ENCODE measurements around the gene PYROXD2. TPM values are rescaled to one million over a fixed set of nuclear protein-coding genes. Genes with fewer than 3 reads are reported as not detected.
A peak's percentile ranks its signal among the peaks of the same experiment; 100 is the strongest.

PYROXD2 gene
- total and polyA plus RNA-seq, 9 donors = 4.6 to 14.1 (median 10.0) TPM

GRCh38 chr10:98363220-98363619, 51.8 kb downstream of the PYROXD2 start:
- WGBS, 3 donors = 76 to 80% (median 79%) methylated on average over 6 of the region's 6 CpGs
- H3K9me3 ChIP-seq = no peaks in the 10 kb centered on the region
- H3K4me1 ChIP-seq (ENCODE audit: insufficient read depth) = peaks cover 3% of the 10 kb centered on the region
- DNase-seq = no peak
- intact Hi-C loops (cut with DNase I) = no loop called here
- no peaks in the 10 kb centered on the region for H3K27me3 ChIP-seq
- H3K4me3 ChIP-seq = no peak overlapping the region
- no peak overlapping the region for H3K27ac ChIP-seq
- TF ChIP-seq POLR2A (IDR thresholded peaks at IDR 0.05) (no peak), EP300 (IDR thresholded peaks at IDR 0.05) (no peak), CTCF (IDR thresholded peaks at IDR 0.05) (no peak)
- H3K36me3 ChIP-seq = no peaks in the 10 kb centered on the region

- peak; percentile 36 to 71 (median 52) for DNase-seq
- Histone ChIP-seq H3K4me3 (no peak overlapping the region), H3K9me3 (no peaks in the 10 kb centered on the region), H3K27me3 (no peaks in the 10 kb centered on the region), H3K27ac (no peak overlapping the region), H3K4me1 (ENCODE audit: insufficient read depth) (peaks cover 3% of the 10 kb centered on the region), H3K36me3 (no peaks in the 10 kb centered on the region)
- TF ChIP-seq EP300 (IDR thresholded peaks at IDR 0.05) = no peak
- TF ChIP-seq POLR2A (IDR thresholded peaks at IDR 0.05) = no peak
- no peak for TF ChIP-seq CTCF (IDR thresholded peaks at IDR 0.05)
- WGBS, 3 donors = 35 to 40% (median 35%) methylated on average over 15 of the region's 15 CpGs
- intact Hi-C loops (cut with DNase I) = no loop called here
Measured at GRCh38 chr10:98361131-98362025, 53.6 kb downstream of the PYROXD2 start.

- 68 to 71% (median 69%) methylated on average over 5 of the region's 5 CpGs for WGBS, 3 donors
Measured at GRCh38 chr10:98357194-98357822, 57.7 kb downstream of the PYROXD2 start.

GRCh38 chr10:98354491-98354890, 60.5 kb downstream of the PYROXD2 start:
- no peak for DNase-seq
- Histone ChIP-seq H3K4me1 (ENCODE audit: insufficient read depth) (peaks cover under 1% of the 10 kb centered on the region), H3K36me3 (no peaks in the 10 kb centered on the region), H3K4me3 (no peak overlapping the region), H3K27ac (no peak overlapping the region), H3K9me3 (no peaks in the 10 kb centered on the region), H3K27me3 (no peaks in the 10 kb centered on the region)
- TF ChIP-seq POLR2A (IDR thresholded peaks at IDR 0.05) (no peak), CTCF (IDR thresholded peaks at IDR 0.05) (no peak), EP300 (IDR thresholded peaks at IDR 0.05) (no peak)
- 68 to 87% (median 72%) methylated on average over 3 of the region's 3 CpGs for WGBS, 3 donors
- intact Hi-C loops (cut with DNase I) = no loop called here

More at GRCh38 chr10:98357194-98357822, 57.7 kb downstream of the PYROXD2 start:
- Histone ChIP-seq H3K4me3 (no peak overlapping the region), H3K36me3 (no peaks in the 10 kb centered on the region), H3K27ac (no peak overlapping the region), H3K9me3 (no peaks in the 10 kb centered on the region), H3K27me3 (no peaks in the 10 kb centered on the region), H3K4me1 (ENCODE audit: insufficient read depth) (peaks cover 3% of the 10 kb centered on the region)
- DNase-seq = no peak
- intact Hi-C loops (cut with DNase I) = no loop called here
- TF ChIP-seq CTCF (IDR thresholded peaks at IDR 0.05) = no peak
- TF ChIP-seq EP300 (IDR thresholded peaks at IDR 0.05) = no peak
- TF ChIP-seq POLR2A (IDR thresholded peaks at IDR 0.05) = no peak
